H9 (cell line): ENCODE measurements around the gene ZNF821. TPM values are rescaled to one million over a fixed set of nuclear protein-coding genes. Genes with fewer than 3 reads are reported as not detected.

ENCODE experiments used
- DNase-seq: peaks from one replicate; pipeline ENCODE4 v3.0.0-alpha.2; 2017
- H2AFZ ChIP-seq: one replicate; pipeline ENCODE4 v1.6.1; 2013; ENCODE audit warnings: mild to moderate bottlenecking, low read length, control low read depth, moderate library complexity
- H2AK5ac ChIP-seq: 2 replicates; pipeline ENCODE4 v1.6.1; 2013; ENCODE audit warnings: low read length, control low read depth, mixed read lengths; ENCODE audit not compliant: insufficient read length
- H2BK120ac ChIP-seq: one replicate; pipeline ENCODE4 v1.6.1; 2013; ENCODE audit warnings: low read depth, mild to moderate bottlenecking, low read length, control low read depth, inconsistent platforms; ENCODE audit not compliant: poor library complexity, severe bottlenecking
- H2BK12ac ChIP-seq: 2 replicates; pipeline ENCODE4 v1.6.1; 2013; ENCODE audit warnings: low read length, control low read depth, mixed read lengths, low read depth; ENCODE audit not compliant: insufficient read length
- H2BK15ac ChIP-seq: 2 replicates; pipeline ENCODE4 v1.6.1; 2013; ENCODE audit warnings: low read depth, low read length, control low read depth
- H2BK20ac ChIP-seq: one replicate; pipeline ENCODE4 v1.6.1; 2013; ENCODE audit warnings: low read depth, mild to moderate bottlenecking, low read length, control low read depth, inconsistent platforms; ENCODE audit not compliant: poor library complexity, severe bottlenecking
- H2BK5ac ChIP-seq: 2 replicates; pipeline ENCODE4 v1.6.1; 2013; ENCODE audit warnings: low read length, control low read depth, mixed read lengths; ENCODE audit not compliant: insufficient read length
- H3K14ac ChIP-seq: 2 replicates; pipeline ENCODE4 v1.6.1; 2013; ENCODE audit warnings: low read length, control low read depth; ENCODE audit not compliant: insufficient read depth
- H3K18ac ChIP-seq: 2 replicates; pipeline ENCODE4 v1.6.1; 2013; ENCODE audit warnings: low read depth, mild to moderate bottlenecking, mixed read lengths, low read length, control low read depth; ENCODE audit not compliant: insufficient read length
- H3K23ac ChIP-seq: 2 replicates; pipeline ENCODE4 v1.6.1; 2013; ENCODE audit warnings: low read length, control low read depth, mixed read lengths, low read depth; ENCODE audit not compliant: insufficient read length
- H3K23me2 ChIP-seq: 2 replicates; pipeline ENCODE4 v1.6.1; 2013; ENCODE audit warnings: low read depth, mild to moderate bottlenecking, mixed read lengths, low read length, control low read depth; ENCODE audit not compliant: insufficient read length, poor library complexity, severe bottlenecking
- H3K27ac ChIP-seq: 2 replicates; pipeline ENCODE4 v1.5.1; 2013; ENCODE audit warnings: low read length, control low read depth, mixed read lengths, low read depth; ENCODE audit not compliant: insufficient read length
- H3K27me3 ChIP-seq: 2 replicates; pipeline ENCODE4 v1.6.1; 2013; ENCODE audit warnings: low read length, control low read depth, inconsistent platforms; ENCODE audit not compliant: insufficient read depth
- H3K4ac ChIP-seq: 2 replicates; pipeline ENCODE4 v1.6.1; 2013; ENCODE audit warnings: low read depth, mild to moderate bottlenecking, control low read depth, inconsistent platforms, low read length, moderate library complexity
- H3K4me1 ChIP-seq: 2 replicates; pipeline ENCODE4 v1.6.1; 2013; ENCODE audit warnings: low read length, control low read depth, inconsistent platforms; ENCODE audit not compliant: insufficient read depth
- H3K4me2 ChIP-seq: 2 replicates; pipeline ENCODE4 v1.6.1; 2013; ENCODE audit warnings: low read length, control low read depth, mixed read lengths; ENCODE audit not compliant: insufficient read length, insufficient read depth
- H3K56ac ChIP-seq: 2 replicates; pipeline ENCODE4 v1.6.1; 2013; ENCODE audit warnings: low read depth, mild to moderate bottlenecking, mixed read lengths, low read length, control low read depth; ENCODE audit not compliant: insufficient read length
- H3K79me1 ChIP-seq: 2 replicates; pipeline ENCODE4 v1.6.1; 2013; ENCODE audit warnings: low read depth, mild to moderate bottlenecking, moderate library complexity, low read length, control low read depth, inconsistent platforms; ENCODE audit not compliant: insufficient read depth, poor library complexity, severe bottlenecking
- H3K79me2 ChIP-seq: 2 replicates; pipeline ENCODE4 v1.6.1; 2013; ENCODE audit warnings: low read length, control low read depth, inconsistent platforms; ENCODE audit not compliant: insufficient read depth
- H3K9ac ChIP-seq: 2 replicates; pipeline ENCODE4 v1.6.1; 2013; ENCODE audit warnings: low read length, control low read depth, mixed read lengths; ENCODE audit not compliant: insufficient read length; ENCODE audit errors: extremely low read depth
- H3K9me3 ChIP-seq: one replicate; pipeline ENCODE4 v1.6.1; 2013; ENCODE audit warnings: low read depth, low read length, inconsistent platforms; ENCODE audit not compliant: control insufficient read depth
- H3T11ph ChIP-seq: one replicate; pipeline ENCODE4 v1.6.1; 2013; ENCODE audit warnings: mild to moderate bottlenecking, low read length, control low read depth, inconsistent platforms
- H4K20me1 ChIP-seq: one replicate; pipeline ENCODE4 v1.6.1; 2013; ENCODE audit not compliant: control insufficient read depth, insufficient read length, insufficient read depth
- H4K5ac ChIP-seq: 2 replicates; pipeline ENCODE4 v1.6.1; 2013; ENCODE audit warnings: low read depth, mild to moderate bottlenecking, mixed read lengths, low read length, control low read depth; ENCODE audit not compliant: insufficient read length
- H4K8ac ChIP-seq: replicated peaks from 2 replicates; pipeline ENCODE4 v1.6.1; 2013; ENCODE audit warnings: low read length, control low read depth, mixed read lengths, low read depth; ENCODE audit not compliant: insufficient read length
- H4K91ac ChIP-seq: 2 replicates; pipeline ENCODE4 v1.6.1; 2013; ENCODE audit warnings: low read depth, mild to moderate bottlenecking, moderate library complexity, mixed read lengths, low read length, control low read depth; ENCODE audit not compliant: insufficient read length
- H3K27ac Mint-ChIP-seq, 3 experiments: 2 replicates in 2 of 3; 3 replicates in 1 of 3; pipeline ENCODE4 v1.8.0; 2020 to 2021; ENCODE audit warnings: mixed read lengths in 3 of 3, mild to moderate bottlenecking in 1 of 3, moderate library complexity in 1 of 3
- H3K27me3 Mint-ChIP-seq: 2 replicates; pipeline ENCODE4 v1.8.0; 2021; ENCODE audit warnings: low read depth, mild to moderate bottlenecking, moderate library complexity, mixed read lengths
- H3K36me3 Mint-ChIP-seq, 3 experiments: 2 replicates in 2 of 3; 3 replicates in 1 of 3; pipeline ENCODE4 v1.8.0; 2020 to 2021; ENCODE audit warnings: low read depth in 3 of 3, mixed read lengths in 3 of 3; ENCODE audit not compliant: insufficient read depth in 1 of 3
- H3K4me1 Mint-ChIP-seq, 2 experiments: 2 replicates each; pipeline ENCODE4 v1.8.0; 2020; ENCODE audit warnings: mixed read lengths in 2 of 2
- H3K4me3 Mint-ChIP-seq, 2 experiments: 2 replicates in 1 of 2; 3 replicates in 1 of 2; pipeline ENCODE4 v1.8.0; 2020 to 2021; ENCODE audit warnings: mild to moderate bottlenecking in 2 of 2, mixed read lengths in 2 of 2, moderate library complexity in 1 of 2
- H3K9me3 Mint-ChIP-seq, 2 experiments: 2 replicates in 1 of 2; 3 replicates in 1 of 2; pipeline ENCODE4 v1.8.0; 2020; ENCODE audit warnings: mild to moderate bottlenecking in 2 of 2, mixed read lengths in 2 of 2, moderate library complexity in 1 of 2
- WGBS: extraction: QIAGEN DNeasy Blood & Tissue Kit; methylation state at CpG from one replicate; pipeline ENCODE4 v1.1.7; 2013; ENCODE audit warnings: missing lambda C conversion rate, low lambda C conversion rate, mixed read lengths; ENCODE audit not compliant: insufficient read length; ENCODE audit errors: extremely low coverage; 5-methylcytosine and 5-hydroxymethylcytosine counted together
- total RNA-seq: library from RNA; stranded (reverse); gene quantifications from 2 replicates; pipeline ENCODE4 v1.2.1, GENCODE V29; 2021
- TF ChIP-seq, protein P1 (sequence below): fragments of 200-600 bp; sonication (generic); conservative IDR thresholded peaks from 3 replicates; pipeline ENCODE4 v1.8.0; 2021; ENCODE audit warnings: antibody characterized with exemption, mild to moderate bottlenecking

Gene ZNF821
- total RNA-seq, 1 experiment from 2014 or later, result 12.5 TPM

DNA sequence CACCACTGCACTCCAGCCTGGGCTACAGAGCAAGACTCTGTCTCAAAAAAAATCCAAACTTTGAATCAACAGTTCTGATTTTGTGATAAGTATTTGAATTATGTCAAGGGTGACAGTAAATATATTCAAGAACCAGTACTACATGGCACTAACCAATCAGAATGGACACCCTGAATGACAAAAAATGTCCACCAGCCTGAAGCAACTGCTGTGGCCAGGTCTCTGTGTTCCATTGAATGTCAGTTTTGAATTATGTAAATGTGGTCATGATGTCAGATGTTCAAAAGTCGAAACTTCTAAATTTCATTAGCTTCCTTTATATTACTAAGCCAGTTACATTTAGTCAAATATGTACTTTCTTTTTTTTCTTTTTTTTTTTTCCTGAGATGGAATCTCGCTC lies 53.6 kb downstream of the ZNF821 start:
- peaks cover 12% of the 10 kb centered on the region for H3K27me3 Mint-ChIP-seq
- Histone ChIP-seq H3K23me2 (no peaks in the 10 kb centered on the region), H3K79me1 (no peaks in the 10 kb centered on the region), H4K20me1 (no peaks in the 10 kb centered on the region), H2AK5ac (no peak overlapping the region), H3K4ac (no peak overlapping the region), H3K79me2 (no peaks in the 10 kb centered on the region), H4K8ac (no peak overlapping the region), H2BK12ac (no peak overlapping the region), H2BK20ac (no peak overlapping the region), H4K91ac (no peak overlapping the region), H3K27ac (no peak overlapping the region), H3K56ac (no peak overlapping the region), H3K18ac (no peak overlapping the region), H3K4me2 (no peak overlapping the region), H3K4me1 (no peaks in the 10 kb centered on the region), H2BK15ac (no peak overlapping the region), H3K9me3 (no peaks in the 10 kb centered on the region), H2BK5ac (no peak overlapping the region), H3T11ph (no peak overlapping the region), H4K5ac (no peak overlapping the region), H3K27me3 (no peaks in the 10 kb centered on the region), H2AFZ (no peak overlapping the region), H3K14ac (no peak overlapping the region), H3K9ac (no peak overlapping the region), H2BK120ac (no peak overlapping the region), H3K23ac (no peak overlapping the region)
- no peaks in the 10 kb centered on the region for H3K36me3 Mint-ChIP-seq
- no peaks in the 10 kb centered on the region for H3K9me3 Mint-ChIP-seq
- H3K4me3 Mint-ChIP-seq, result no peak overlapping the region
- H3K4me1 Mint-ChIP-seq, result no peaks in the 10 kb centered on the region
- H3K27ac Mint-ChIP-seq, result no peak overlapping the region
- no CpG with 5 or more reads among the region's 2 CpGs for WGBS
- TF ChIP-seq, protein P1, sequence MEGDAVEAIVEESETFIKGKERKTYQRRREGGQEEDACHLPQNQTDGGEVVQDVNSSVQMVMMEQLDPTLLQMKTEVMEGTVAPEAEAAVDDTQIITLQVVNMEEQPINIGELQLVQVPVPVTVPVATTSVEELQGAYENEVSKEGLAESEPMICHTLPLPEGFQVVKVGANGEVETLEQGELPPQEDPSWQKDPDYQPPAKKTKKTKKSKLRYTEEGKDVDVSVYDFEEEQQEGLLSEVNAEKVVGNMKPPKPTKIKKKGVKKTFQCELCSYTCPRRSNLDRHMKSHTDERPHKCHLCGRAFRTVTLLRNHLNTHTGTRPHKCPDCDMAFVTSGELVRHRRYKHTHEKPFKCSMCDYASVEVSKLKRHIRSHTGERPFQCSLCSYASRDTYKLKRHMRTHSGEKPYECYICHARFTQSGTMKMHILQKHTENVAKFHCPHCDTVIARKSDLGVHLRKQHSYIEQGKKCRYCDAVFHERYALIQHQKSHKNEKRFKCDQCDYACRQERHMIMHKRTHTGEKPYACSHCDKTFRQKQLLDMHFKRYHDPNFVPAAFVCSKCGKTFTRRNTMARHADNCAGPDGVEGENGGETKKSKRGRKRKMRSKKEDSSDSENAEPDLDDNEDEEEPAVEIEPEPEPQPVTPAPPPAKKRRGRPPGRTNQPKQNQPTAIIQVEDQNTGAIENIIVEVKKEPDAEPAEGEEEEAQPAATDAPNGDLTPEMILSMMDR, result no peak
- no peak for DNase-seq
